Measurements from ENCODE around the gene ZNF512B.
"Not testable (repeated sequence)": the region's sequence is repeated elsewhere in the genome, so short reads cannot be mapped to it uniquely, and the experiment has no call there.

Gene ZNF512B

GRCh38 chr20:63935447-63935846 is 34.3 kb downstream of the ZNF512B start:
- no peak for DNase-seq (ENCODE audit: extremely low read depth in 1 of 2, low read depth in 1 of 2)

DNA sequence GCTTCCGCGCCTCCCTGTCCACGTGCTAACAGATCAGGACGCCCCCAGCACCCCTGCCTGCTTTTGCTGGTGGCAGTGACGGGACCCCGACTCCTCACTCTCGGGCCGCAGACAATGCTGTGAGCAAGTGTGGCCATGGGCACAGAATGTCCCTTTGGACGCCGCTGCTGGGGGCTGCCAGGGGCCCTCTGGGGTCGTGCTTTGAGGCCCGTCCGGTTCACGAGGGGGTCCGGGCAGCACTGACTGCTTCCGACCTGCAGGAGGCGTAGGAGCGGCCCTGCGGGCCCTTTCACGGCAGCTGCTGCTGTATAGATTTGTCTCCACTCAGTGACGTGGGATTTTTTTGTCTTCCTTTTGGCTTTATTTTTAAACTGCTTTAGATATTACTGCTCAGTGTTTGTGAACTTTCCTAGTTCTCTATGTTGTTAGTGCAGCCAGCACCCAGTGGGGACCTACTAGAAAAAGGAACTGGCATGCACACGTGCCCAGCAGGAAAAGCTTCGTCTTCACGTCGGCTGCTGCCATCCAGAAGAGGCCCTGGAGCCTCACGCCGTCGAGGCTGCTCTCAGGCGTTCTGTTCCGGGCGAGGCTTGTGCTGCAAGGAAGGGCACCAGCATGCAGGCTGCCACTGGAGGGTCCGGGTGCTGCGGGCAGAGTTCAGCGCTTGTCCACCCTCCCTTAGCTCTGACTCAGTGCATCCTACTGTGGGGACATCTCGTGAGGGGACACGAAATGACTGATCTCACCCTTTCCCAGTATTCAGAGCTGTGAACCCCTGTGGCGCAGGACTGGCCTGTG is 35.3 kb downstream of the ZNF512B start:
- no peak for DNase-seq (ENCODE audit: extremely low read depth in 1 of 2, low read depth in 1 of 2)

GRCh38 chr20:63933646-63934045 is 36.1 kb downstream of the ZNF512B start:
- DNase-seq (ENCODE audit: extremely low read depth in 1 of 2, low read depth in 1 of 2), result no peak

DNA sequence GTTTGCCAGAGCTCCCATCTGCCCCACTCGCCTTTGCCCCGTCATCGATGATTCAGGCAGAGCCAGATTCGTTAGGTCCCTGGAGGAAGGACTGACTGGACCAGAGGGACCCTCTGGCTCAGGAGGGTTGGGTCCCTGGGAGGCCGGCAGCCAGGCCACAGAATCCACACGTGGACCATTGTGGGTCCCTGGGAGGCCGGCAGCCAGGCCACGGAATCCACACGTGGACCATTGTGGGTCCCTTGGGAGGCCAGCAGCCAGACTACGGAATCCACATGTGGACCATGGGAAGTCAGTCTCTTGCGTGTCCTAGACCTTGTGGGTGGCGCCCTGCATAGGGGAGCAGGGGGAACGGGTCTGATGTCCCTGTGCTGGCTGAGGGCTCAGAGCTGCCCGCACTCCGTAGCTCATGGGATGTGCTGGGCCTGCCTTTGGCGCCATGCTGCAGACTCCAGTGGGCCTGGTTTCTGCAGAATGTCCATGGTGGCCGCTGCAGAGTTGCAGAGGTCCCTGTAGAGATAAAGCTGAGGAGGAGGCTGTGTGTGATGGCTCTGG is 37.0 kb downstream of the ZNF512B start:
- no peak for DNase-seq (ENCODE audit: extremely low read depth in 1 of 2, low read depth in 1 of 2)

GRCh38 chr20:63931735-63932134 is 38.0 kb downstream of the ZNF512B start:
- DNase-seq (ENCODE audit: extremely low read depth in 1 of 2, low read depth in 1 of 2), result no peak

DNA sequence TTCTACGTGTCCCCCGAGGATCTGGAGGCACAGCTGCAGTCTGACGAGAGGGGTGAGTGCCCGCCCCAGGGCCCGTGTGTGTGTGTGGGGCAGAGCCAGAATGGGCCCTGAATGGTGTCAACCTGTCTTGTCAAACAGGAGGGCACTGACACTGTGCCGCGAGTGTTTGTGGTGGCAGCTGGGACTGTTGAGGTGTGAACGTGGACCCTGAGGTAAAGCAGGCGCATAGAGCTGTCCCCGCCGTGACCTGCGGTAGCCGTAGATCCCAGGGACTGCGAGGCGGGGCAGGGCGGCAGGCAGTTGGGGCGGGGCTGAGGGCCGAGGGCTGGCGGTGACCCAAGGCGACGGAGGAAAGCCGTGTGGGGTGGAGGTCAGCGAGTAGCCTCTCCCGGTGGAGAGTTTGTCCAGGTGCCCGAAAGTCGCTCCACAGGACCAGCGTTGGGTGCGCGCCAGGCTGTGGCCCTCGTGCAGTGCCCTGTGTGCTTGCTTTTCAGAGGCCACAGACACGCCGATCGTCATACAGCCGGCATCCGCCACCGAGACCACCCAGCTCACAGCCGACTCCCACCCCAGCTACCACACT is 38.7 kb downstream of the ZNF512B start:
- no peak for DNase-seq (ENCODE audit: extremely low read depth in 1 of 2, low read depth in 1 of 2)

GRCh38 chr20:63929473-63929883 is 40.3 kb downstream of the ZNF512B start:
- DNase-seq (ENCODE audit: extremely low read depth in 1 of 2, low read depth in 1 of 2), result not testable (repeated sequence)

DNA sequence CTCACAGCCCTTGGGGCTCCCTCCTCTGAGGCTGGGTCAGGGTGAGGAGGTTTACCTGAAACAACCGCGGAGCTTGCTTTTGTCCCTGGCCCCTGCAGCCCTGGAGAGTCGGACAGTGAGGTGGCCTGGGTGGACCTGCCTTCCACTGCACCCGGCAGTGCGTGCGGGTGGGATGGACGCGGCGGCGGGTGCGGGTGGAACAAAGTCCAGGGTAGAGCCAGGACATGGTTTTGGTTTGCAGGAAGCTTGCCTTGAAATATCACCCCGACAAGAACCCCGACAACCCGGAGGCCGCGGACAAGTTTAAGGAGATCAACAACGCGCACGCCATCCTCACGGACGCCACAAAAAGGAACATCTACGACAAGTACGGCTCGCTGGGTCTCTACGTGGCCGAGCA is 40.7 kb downstream of the ZNF512B start:
- DNase-seq (ENCODE audit: extremely low read depth in 1 of 2, low read depth in 1 of 2), result no peak

DNA sequence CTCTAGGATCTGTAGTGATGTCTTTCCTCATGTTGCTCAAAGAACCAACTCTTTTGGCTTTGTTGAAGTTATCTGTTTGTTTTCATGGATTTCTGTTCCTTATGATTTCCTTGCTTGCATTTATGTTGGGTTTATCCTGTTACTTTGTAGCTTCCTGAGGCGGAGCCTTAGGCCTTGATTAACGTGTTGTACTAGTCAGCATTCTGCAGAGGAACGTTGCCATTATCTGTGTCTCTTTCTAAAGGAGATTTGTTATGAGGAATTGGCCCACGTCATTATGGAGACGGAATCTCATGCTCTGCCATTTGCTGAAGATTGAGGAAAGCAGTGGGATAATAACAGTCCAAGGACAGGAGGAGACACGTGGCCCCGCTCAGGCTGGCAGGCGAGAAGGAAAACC is 43.4 kb downstream of the ZNF512B start:
- no peak for DNase-seq (ENCODE audit: extremely low read depth in 1 of 2, low read depth in 1 of 2)

GRCh38 chr20:63924241-63924640 is 45.5 kb downstream of the ZNF512B start:
- DNase-seq (ENCODE audit: extremely low read depth in 1 of 2, low read depth in 1 of 2), result no peak

DNA sequence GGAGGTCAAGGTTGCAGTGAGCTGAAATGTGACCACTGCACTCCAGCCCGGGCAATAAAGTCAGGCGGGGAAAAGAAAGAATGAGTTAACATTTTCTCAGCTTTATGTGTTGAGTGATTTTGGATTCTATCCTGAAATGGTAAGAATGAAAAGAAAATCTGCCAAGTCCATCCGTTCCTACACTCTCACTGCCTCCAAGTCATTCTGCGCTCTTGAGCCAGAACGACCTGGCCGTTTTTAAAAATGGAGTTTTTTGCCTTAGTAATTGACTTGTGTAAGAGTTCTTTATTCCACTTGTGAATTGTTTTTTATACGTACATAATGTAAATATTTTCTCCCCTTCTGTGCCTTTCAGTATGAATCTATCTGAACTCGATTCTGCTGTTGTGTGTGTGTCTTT is 46.1 kb downstream of the ZNF512B start:
- DNase-seq (ENCODE audit: extremely low read depth in 1 of 2, low read depth in 1 of 2), result no peak

DNA sequence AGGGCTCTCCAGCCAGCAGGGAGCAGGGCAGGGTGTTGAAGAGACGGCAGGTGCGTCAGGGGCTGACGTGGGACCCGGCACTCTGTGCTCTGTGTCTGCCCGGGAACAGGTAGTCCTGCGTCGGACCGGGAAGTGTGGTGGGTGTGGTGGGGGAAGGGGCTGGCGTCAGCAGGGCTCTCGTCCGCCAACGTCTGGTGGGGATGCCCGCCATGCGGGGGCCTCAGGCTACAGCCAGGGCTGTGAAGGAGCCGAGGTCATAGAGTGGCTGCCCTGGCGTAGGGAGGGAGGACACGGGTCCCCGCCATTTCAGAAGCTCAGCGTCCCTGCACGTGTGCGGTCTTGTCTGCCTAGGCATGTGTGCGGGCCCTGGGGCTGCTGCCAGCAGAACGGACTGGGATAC is 49.5 kb downstream of the ZNF512B start:
- DNase-seq (ENCODE audit: extremely low read depth in 1 of 2, low read depth in 1 of 2), result no peak

DNA sequence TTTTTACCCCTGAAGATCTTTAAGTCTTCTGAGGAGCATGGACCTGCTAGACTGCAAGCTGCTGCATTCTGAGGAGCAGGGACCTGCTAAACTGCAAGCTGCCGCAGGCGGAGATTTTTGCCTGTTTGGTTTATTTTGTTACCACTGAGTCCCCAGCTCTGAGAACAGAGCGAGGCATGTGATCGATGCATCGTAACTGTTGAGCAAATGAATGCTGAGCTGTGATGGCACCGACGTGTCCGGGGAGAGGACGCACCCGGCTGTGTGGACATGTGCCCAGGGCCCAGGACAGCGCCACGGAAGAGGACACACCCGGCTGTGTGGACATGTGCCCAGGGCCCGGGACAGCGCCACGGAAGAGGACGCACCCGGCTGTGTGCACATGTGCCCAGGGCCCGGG is 50.6 kb downstream of the ZNF512B start:
- DNase-seq (ENCODE audit: extremely low read depth in 1 of 2, low read depth in 1 of 2), result no peak

GRCh38 chr20:63917811-63918210 is 51.9 kb downstream of the ZNF512B start:
- no peak for DNase-seq (ENCODE audit: extremely low read depth in 1 of 2, low read depth in 1 of 2)

DNA sequence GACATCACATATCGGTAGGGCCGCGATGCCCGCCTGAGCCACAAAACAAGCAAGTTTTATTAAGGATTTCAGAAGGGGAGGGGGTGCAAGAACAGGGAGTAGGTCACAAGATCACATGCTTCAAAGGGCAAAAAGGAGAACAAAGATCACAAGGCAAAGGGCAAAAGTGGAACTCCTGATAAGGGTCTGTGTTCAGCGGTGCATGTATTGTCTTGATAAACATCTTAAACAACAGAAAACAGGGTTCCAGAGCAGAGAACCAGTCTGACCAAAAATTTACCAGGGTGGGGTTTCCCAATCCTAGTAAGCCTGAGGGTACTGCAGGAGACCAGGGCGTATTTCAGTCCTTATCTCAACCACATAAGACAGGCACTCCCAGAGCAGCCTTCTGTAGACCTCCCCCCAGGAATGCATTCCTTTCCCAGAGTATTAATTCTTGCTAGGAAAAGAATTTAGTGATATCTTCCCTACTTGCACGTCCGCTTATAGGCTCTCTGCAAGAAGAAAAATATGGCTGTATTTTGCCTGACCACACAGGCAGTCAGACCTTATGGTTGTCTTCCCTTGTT is 53.3 kb downstream of the ZNF512B start:
- not testable (repeated sequence) for DNase-seq (ENCODE audit: extremely low read depth in 1 of 2, low read depth in 1 of 2)

DNA sequence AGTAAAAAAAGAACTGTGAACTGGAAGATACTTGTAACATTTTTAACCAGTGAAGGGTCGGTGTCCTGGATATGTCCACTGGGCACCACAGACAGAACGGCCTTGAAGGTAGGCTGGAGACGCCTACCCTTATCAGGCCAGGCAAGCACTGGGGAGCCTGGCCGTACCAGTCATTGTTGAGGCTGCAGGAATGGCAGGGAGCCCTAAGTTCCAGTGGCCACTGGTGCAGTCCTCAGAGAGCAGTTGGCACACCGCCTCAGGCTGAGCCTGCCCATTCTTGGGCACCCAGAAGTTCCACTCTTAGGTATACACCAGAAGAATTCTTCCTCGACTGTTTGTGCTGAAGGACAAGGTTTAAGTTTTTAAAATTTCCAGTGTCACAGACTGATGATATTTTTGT is 54.3 kb downstream of the ZNF512B start:
- no peak for DNase-seq (ENCODE audit: extremely low read depth in 1 of 2, low read depth in 1 of 2)

GRCh38 chr20:63913768-63914167 is 56.0 kb downstream of the ZNF512B start:
- no peak for DNase-seq (ENCODE audit: extremely low read depth in 1 of 2, low read depth in 1 of 2)

DNA sequence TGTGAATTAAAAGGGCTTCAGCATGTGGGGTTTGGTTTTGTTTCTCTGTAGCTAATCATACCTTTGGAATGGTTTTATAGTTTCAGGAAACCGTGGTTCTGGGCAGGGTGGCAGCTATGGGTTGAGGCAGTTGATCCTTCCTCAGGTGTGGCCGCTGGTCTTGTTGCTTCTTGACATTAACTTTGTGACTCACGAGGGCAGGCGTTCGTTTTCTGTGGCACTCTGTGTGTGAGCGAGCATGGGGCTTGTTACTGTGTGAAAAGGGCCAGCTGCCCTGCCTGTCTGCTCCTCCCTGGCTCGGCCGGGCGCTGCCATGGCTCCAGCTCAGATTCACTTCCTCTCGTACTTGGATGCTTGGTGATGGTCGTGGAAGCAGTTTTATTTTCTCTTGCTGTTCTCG is 58.6 kb downstream of the ZNF512B start:
- DNase-seq (ENCODE audit: extremely low read depth in 1 of 2, low read depth in 1 of 2), result no peak

GRCh38 chr20:63908008-63908682 is 61.6 kb downstream of the ZNF512B start:
- no peak for DNase-seq (ENCODE audit: extremely low read depth in 1 of 2, low read depth in 1 of 2)

Data from stimulated activated CD8-positive, alpha-beta memory T cell treated with anti-CD3 and anti-CD28 coated beads, Interleukin-7, amount 100 ng/mL, for 48 hours (primary cell).